ENCODE data around the gene LAMA2.

- no peak for TF ChIP-seq POLR2AphosphoS5 (IDR thresholded peaks at IDR 0.05; ENCODE audit: low read depth)
- no peak for TF ChIP-seq CTCF (conservative IDR thresholded peaks at IDR 0.05; ENCODE audit: low read depth in 2 of 2)
- no peak for TF ChIP-seq REST (IDR thresholded peaks at IDR 0.05; ENCODE audit: unreplicated experiment)
- no peak for TF ChIP-seq CREB1 (CRISPR knock-in tag; IDR thresholded peaks at IDR 0.05; ENCODE audit: low read depth)
- no peak for TF ChIP-seq EZH2 (IDR thresholded peaks at IDR 0.05; ENCODE audit: low read depth, unreplicated experiment)
- TF ChIP-seq EZH2phosphoT487 (IDR thresholded peaks at IDR 0.05; ENCODE audit: unreplicated experiment), result no peak
- TF ChIP-seq JUNB (IDR thresholded peaks at IDR 0.05; ENCODE audit: unreplicated experiment), result no peak
- TF ChIP-seq ETS1 (IDR thresholded peaks at IDR 0.05), result no peak
- TF ChIP-seq ZNF114 (CRISPR knock-in tag; IDR thresholded peaks at IDR 0.05), result no peak
These were observed 605.4 kb downstream of the LAMA2 start for GRCh38 chr6:129488313-129488712.
